GOT3 (cell line): ENCODE measurements around the gene TEDC1.

ENCODE experiments used
- DNase-seq: peaks from one replicate; lab custom pipeline; 2025; ENCODE audit warnings: mixed read lengths; lab: John Stamatoyannopoulos, UW

The TEDC1 gene

GRCh38 chr14:105458010-105458409 lies 33.0 kb upstream of the TEDC1 start:
- DNase-seq: no peak

- DNase-seq: no peak
These were observed 32.5 kb upstream of the TEDC1 start for GRCh38 chr14:105458571-105458970.

GRCh38 chr14:105460116-105460515 lies 30.9 kb upstream of the TEDC1 start:
- DNase-seq: no peak

GRCh38 chr14:105460616-105461015 lies 30.4 kb upstream of the TEDC1 start:
- DNase-seq: no peak

- no peak for DNase-seq
These were observed 29.1 kb upstream of the TEDC1 start for GRCh38 chr14:105461903-105462302.

GRCh38 chr14:105464501-105464900 lies 26.5 kb upstream of the TEDC1 start:
- no peak for DNase-seq

GRCh38 chr14:105465209-105466031 lies 25.6 kb upstream of the TEDC1 start:
- no peak for DNase-seq

- no peak for DNase-seq
These were observed 24.4 kb upstream of the TEDC1 start for GRCh38 chr14:105466531-105467248.

- no peak for DNase-seq
These were observed 23.7 kb upstream of the TEDC1 start for GRCh38 chr14:105467249-105467941.

- DNase-seq: no peak
These were observed 23.0 kb upstream of the TEDC1 start for GRCh38 chr14:105467942-105468471.

GRCh38 chr14:105468621-105469241 lies 22.3 kb upstream of the TEDC1 start:
- no peak for DNase-seq

GRCh38 chr14:105469456-105470349 lies 21.3 kb upstream of the TEDC1 start:
- DNase-seq: no peak

GRCh38 chr14:105470350-105471296 lies 20.4 kb upstream of the TEDC1 start:
- DNase-seq: no peak

- DNase-seq: no peak
These were observed 19.7 kb upstream of the TEDC1 start for GRCh38 chr14:105471297-105471821.

GRCh38 chr14:105471823-105472485 lies 19.1 kb upstream of the TEDC1 start:
- no peak for DNase-seq

- no peak for DNase-seq
These were observed 18.5 kb upstream of the TEDC1 start for GRCh38 chr14:105472486-105472991.

- DNase-seq: no peak
These were observed 17.9 kb upstream of the TEDC1 start for GRCh38 chr14:105473033-105473676.
